GM18505 (cell line): ENCODE measurements around the gene ANKRD55.
A peak's percentile ranks its signal among the peaks of the same experiment; 100 is the strongest.
"Not testable (repeated sequence)": the region's sequence is repeated elsewhere in the genome, so short reads cannot be mapped to it uniquely, and the experiment has no call there.

Experiments used
- ATAC-seq: cut with Tn5 transposase; IDR thresholded peaks from one replicate; pipeline ENCODE4 v1.9.1; 2021; ENCODE audit not compliant: unreplicated experiment
- POLR2A ChIP-seq: IDR thresholded peaks from 4 replicates; pipeline ENCODE4 v1.6.1; 2011; ENCODE audit warnings: borderline replicate concordance; ENCODE audit not compliant: insufficient read depth, insufficient read length; ENCODE audit errors: extremely low read depth

ANKRD55 gene

GRCh38 chr5:56233230-56233629, at the start of gene ANKRD55:
ANKRD55 (minus strand) TSS chr5:56233330; CDS start chr5:56232913, 417 bp downstream.
- no peak for ATAC-seq
- TF ChIP-seq POLR2A = no peak

GRCh38 chr5:56282216-56282615, 49.1 kb upstream of the ANKRD55 start:
- TF ChIP-seq POLR2A = no peak
- no peak for ATAC-seq

- no peak for ATAC-seq
- no peak for TF ChIP-seq POLR2A
Measured at GRCh38 chr5:56281489-56282165, 48.5 kb upstream of the ANKRD55 start.

DNA sequence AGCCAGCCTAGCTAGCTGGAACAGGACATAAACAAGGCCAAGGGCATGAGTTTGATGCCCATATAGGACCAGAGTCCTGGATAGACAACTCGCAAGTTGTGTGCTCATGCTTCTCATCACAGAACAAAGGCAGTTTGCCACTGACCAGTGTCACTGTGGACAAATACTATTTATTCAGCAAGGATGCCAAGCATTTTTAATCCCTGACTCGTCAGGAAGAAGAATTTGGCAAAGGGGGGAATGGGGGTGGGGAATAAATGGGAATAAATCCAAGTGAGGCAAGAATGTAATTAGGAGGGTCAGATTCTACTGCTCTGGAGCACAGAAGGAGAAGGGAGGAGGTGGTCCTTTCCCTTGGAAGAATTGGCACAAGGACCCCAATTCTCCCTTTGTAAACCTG, 46.8 kb upstream of the ANKRD55 start:
- no peak for TF ChIP-seq POLR2A
- no peak for ATAC-seq

DNA sequence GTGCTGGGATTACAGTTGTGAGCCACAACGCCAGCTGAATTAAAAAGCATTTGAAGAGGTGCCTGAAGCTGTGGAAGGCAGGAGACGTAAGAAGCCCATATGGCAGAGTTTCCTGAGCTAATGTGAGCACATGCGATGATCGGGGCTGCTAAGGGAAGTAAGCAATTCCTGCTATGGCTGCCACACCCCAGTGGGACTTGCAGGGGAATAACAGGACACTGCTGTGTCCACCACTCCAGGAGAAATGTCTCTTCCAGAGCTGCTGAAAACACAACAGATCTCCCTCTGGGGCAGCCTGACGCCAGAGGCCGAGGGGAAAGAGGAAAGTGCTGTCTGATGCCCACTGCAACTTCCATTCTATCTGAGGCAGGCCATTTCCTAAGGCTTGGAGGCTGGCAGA, 46.2 kb upstream of the ANKRD55 start:
- ATAC-seq = no peak

GRCh38 chr5:56278335-56278753, 45.2 kb upstream of the ANKRD55 start:
- ATAC-seq = no peak
- no peak for TF ChIP-seq POLR2A

More for the DNA sequence above, 46.2 kb upstream of the ANKRD55 start:
- TF ChIP-seq POLR2A = no peak

- no peak for TF ChIP-seq POLR2A
- no peak for ATAC-seq
Measured at GRCh38 chr5:56277573-56277972, 44.4 kb upstream of the ANKRD55 start.

DNA sequence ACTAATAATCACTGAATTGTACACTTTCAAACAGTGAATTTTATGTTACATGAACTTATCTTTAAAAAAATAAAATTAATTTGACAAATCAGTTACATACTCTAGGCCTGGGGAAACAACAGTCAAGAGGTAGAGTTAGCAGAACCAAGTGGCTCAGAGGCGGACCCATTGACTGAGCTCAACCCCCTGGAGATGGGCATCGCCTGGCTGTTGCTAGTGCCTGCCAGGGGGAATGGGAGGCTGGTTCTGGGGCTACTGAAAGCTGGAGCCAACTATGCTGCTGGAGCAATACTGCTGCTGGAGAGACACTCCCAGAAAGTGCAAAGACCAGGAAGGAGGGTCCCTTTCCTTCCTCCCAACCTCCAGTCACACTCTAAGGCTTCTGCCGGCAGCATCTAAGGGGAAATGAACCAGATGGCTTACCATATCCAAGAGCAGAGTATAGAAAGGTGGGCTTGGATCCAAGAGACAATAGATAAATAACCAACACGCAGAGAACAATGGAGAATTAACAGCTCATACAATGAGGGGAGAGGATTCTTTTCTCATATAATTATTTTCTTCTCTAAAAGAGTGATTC, 40.3 kb upstream of the ANKRD55 start:
- ATAC-seq = no peak
- TF ChIP-seq POLR2A = no peak

DNA sequence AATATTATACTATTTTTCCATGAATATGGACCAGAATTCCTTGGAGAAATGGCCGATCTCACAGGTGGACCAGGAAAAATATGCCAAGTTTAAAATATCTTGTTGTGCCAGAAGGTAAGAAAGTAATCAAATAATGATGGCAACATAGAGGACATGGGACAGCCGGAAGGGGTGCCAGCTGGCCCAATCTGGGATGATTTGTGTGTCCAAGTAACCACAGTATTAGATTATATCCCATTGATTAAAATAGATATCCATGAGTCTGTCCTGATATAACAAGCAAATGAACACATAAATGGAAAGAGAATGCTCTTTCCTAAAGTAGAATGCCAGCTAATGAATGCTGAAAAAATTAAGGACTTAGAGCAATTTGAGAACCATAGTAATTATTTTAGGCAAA, 39.6 kb upstream of the ANKRD55 start:
- no peak for ATAC-seq

DNA sequence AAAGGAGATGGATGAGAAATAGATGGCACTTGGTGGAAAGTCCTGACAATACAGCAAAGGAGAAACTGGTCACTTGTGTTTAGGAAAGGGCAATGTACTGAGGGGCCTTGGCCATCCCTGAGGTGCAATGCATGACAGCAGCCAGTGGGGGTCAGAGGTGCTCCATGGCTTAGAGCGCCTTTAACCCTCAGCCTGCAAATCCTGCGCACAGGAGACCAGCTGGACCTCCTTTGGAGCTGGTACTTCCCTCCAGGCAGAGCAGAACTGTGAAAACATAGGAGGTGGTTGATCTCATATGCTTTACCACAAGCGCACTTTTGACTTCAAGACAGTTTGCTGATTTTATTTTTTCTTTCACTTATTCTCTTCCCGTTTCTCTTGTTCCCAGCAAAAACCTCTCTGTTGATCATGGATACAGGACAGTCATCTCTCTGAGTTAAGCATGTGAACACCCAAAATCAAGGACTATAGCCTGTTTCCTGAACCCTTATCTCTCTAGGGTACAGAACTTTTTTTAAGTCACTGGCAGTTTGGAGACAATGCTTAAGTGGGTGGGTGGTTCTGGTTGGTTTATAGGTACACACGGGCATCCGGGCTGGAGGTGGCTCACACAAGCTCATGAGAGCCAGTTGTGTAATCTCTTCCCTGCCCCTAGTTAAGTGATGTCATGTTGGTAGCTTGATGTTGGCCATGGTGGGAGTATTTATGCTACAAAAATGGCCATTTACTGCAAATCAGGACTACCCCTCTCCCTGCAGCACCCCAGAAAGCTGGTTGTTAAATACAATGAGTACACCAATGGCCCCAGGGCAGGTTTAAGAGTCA, 37.6 kb upstream of the ANKRD55 start:
- no peak for TF ChIP-seq POLR2A
- peak; percentile 81 for ATAC-seq

More for the DNA sequence above, 39.6 kb upstream of the ANKRD55 start:
- no peak for TF ChIP-seq POLR2A

DNA sequence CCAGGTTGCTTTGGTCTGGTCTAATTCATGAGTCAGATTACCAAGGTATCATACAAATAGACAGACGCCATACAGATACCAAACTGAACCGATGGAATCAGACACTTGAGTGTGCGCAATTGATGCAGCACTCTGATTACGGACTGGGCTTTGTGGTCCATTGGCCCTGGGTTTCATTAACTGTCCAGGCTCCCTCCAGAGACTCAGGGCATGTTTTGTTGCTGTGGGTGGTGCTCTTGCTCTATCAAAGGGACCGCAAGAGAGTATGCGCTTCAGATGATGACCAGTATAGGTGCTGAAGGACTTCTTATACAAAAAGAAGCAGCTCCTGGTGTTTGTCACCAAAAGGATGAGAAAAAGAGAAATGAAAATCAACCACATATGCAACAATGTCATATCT, 36.9 kb upstream of the ANKRD55 start:
- no peak for TF ChIP-seq POLR2A
- ATAC-seq = no peak

DNA sequence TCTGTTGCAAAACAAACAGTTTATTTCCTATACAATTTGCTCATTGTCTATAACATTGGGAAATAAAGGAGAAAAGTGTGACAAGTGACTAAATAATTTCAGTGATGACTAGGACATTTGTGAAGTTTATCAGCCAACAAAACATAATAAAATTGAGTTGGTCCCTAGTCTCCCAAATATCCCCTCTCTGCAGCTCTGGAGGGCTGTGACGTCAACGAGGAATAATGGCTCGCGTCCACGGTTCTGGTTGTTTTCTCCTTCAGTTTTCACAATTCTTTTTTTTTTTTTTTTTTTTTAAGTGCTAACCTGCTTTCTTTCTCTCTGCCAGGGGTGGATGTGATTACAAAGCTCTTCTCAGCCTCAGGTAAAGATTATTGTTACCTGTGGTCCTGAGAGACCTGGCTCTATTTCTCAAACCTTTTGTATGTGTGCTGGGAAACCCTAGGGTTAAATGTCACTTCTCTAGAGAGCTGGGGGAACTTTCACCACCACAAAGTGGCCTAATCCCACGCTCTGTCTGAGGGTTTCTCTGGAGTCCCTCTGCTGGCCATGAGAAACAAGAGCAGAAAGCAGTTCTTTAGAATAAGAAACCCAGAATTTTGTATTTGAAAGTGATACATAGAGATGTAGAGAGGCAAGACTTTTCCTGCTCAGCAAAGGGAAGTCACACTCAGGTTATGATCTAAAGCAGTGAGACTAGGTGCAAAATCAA, 36.2 kb upstream of the ANKRD55 start:
- ATAC-seq = no peak
- no peak for TF ChIP-seq POLR2A

GRCh38 chr5:56268707-56269106, 35.6 kb upstream of the ANKRD55 start:
- ATAC-seq = not testable (repeated sequence)
